ENCODE data around the gene USP38. TPM values are rescaled to one million over a fixed set of nuclear protein-coding genes. Genes with fewer than 3 reads are reported as not detected.

Gene USP38
- total and polyA plus RNA-seq, 2 donors (not counting 3 experiments of a cell fraction or from before 2014, with no cell fraction given), result 7.5 to 17.0 TPM

DNA sequence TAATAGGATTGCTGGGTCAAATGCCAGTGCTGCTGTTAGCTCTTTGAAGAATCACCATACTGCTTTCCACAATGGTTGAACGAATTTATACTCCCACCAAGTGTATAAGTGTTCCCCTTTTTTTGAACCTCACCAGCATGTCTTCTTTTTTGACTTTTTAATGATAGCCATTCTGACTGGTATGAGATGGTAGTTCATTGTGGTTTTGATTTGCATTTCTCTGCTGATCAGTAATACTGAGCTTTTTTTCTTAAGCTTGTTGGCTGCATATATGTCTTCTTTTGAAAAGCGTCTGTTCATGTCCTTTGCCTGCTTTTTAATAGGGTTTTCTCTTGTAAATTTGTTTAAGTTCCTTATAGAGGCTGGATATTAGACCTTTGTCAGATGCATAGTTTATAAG is 14.8 kb downstream of the USP38 start:
- Histone ChIP-seq H3K27ac (ENCODE audit: insufficient read depth, low read depth, low read length) (no peak overlapping the region), H3K36me3 (ENCODE audit: control insufficient read depth in 2 of 2, extremely low read depth in 1 of 2, insufficient read depth in 2 of 2, low read length in 2 of 2) (peaks cover 10 to 16% of the 10 kb centered on the region in 2 experiments), H2AFZ (ENCODE audit: low read depth, low read length) (no peak overlapping the region), H3K79me2 (ENCODE audit: control insufficient read depth, insufficient read depth, low read length) (peaks cover 2% of the 10 kb centered on the region), H3K4me3 (replicated peaks in 1 of 3; ENCODE audit: insufficient read depth in 1 of 3, low read depth in 1 of 3, low read length in 3 of 3) (no peak overlapping the region), H4K20me1 (replicated peaks; ENCODE audit: control insufficient read depth, extremely low read depth, insufficient read depth, low read length) (no peaks in the 10 kb centered on the region), H3K4me1 (ENCODE audit: control insufficient read depth, extremely low read depth, insufficient read depth, low read length) (no peaks in the 10 kb centered on the region), H3K27me3 (ENCODE audit: control insufficient read depth in 2 of 2, insufficient read depth in 2 of 2, low read length in 2 of 2) (no peaks in the 10 kb centered on the region), H3K9me1 (replicated peaks; ENCODE audit: control insufficient read depth, extremely low read depth, insufficient read depth, low read length) (no peaks in the 10 kb centered on the region), H3K9me3 (replicated peaks; ENCODE audit: control insufficient read depth, insufficient read depth, low read length) (no peaks in the 10 kb centered on the region), H3K9ac (replicated peaks; ENCODE audit: extremely low read depth, insufficient read depth, low read length) (no peak overlapping the region), H3K4me2 (ENCODE audit: insufficient read depth, low read length) (no peak overlapping the region)
- DNase-seq (ENCODE audit: low read depth, low spot score) (no peak), FAIRE-seq (no peak)
- dilution Hi-C loops (cut with MboI; ENCODE audit: extremely low pct_ligation_motif_present, low sequenced_read_pairs), result no loop called here
- BruUV-seq (replicated peaks), result no TSS peak
- no peak for TF ChIP-seq MAX (IDR thresholded peaks at IDR 0.05; ENCODE audit: insufficient read depth, insufficient read length)
- TF ChIP-seq JUN (IDR thresholded peaks at IDR 0.05; ENCODE audit: borderline replicate concordance, insufficient read depth, insufficient read length, low read depth), result no peak
- POLR2A ChIA-PET, result no interaction called here
- intact Hi-C loops (cut with micrococcal nuclease), result no loop called here
- CTCF ChIA-PET, result no interaction called here

DNA sequence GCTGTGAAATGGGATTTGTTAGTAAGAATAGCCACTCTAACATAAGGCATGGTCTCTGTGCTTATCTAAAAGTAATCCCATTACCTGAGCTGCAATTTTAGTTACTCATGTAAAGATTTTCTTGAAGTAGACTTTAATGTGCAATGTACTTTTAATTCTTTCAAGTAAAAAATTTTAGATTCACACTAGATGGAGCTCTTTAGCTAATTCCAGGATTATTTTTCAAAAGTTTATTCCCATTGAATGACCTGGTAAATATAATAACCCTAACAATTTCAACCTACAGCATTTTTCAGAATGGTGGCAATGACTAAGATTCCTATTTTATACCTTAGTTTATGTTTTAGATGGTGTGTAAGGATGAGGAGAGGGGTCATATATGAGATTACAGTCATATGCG is 18.1 kb downstream of the USP38 start:
- peaks cover 8 to 22% of the 10 kb centered on the region in 2 experiments for H3K36me3 ChIP-seq (ENCODE audit: control insufficient read depth in 2 of 2, extremely low read depth in 1 of 2, insufficient read depth in 2 of 2, low read length in 2 of 2)
- no peaks in the 10 kb centered on the region for H3K4me1 ChIP-seq (ENCODE audit: control insufficient read depth, extremely low read depth, insufficient read depth, low read length)
- dilution Hi-C loops (cut with MboI; ENCODE audit: extremely low pct_ligation_motif_present, low sequenced_read_pairs) (no loop called here), intact Hi-C loops (cut with micrococcal nuclease) (loop anchor here (1.0 to 5.0 kb wide), 3 partner anchors 134 to 329 kb away; partner anchors contain the start of gene GAB1)
- peak; percentile 46 for DNase-seq (ENCODE audit: low read depth, low spot score)
- H3K4me2 ChIP-seq (ENCODE audit: insufficient read depth, low read length), result no peak overlapping the region
- H3K27ac ChIP-seq (ENCODE audit: insufficient read depth, low read depth, low read length), result no peak overlapping the region
- H4K20me1 ChIP-seq (replicated peaks; ENCODE audit: control insufficient read depth, extremely low read depth, insufficient read depth, low read length), result no peaks in the 10 kb centered on the region
- no peak overlapping the region for H2AFZ ChIP-seq (ENCODE audit: low read depth, low read length)
- H3K79me2 ChIP-seq (ENCODE audit: control insufficient read depth, insufficient read depth, low read length), result peaks cover 2% of the 10 kb centered on the region
- no peaks in the 10 kb centered on the region for H3K9me3 ChIP-seq (replicated peaks; ENCODE audit: control insufficient read depth, insufficient read depth, low read length)
- ChIA-PET POLR2A (no interaction called here), CTCF (interaction anchor here (0.9 to 2.3 kb wide), 13 partner anchors 10 to 328 kb away, joined by 3 to 24 read pairs (median 4); partner anchors contain the start of genes GAB1 and SMARCA5)
- BruUV-seq (replicated peaks), result no TSS peak
- TF ChIP-seq MYC (IDR thresholded peaks at IDR 0.05; ENCODE audit: low read depth, low read length), result no peak
- no peaks in the 10 kb centered on the region for H3K27me3 ChIP-seq (ENCODE audit: control insufficient read depth in 2 of 2, insufficient read depth in 2 of 2, low read length in 2 of 2)
- no peaks in the 10 kb centered on the region for H3K9me1 ChIP-seq (replicated peaks; ENCODE audit: control insufficient read depth, extremely low read depth, insufficient read depth, low read length)
- no peak overlapping the region for H3K4me3 ChIP-seq (replicated peaks in 1 of 3; ENCODE audit: insufficient read depth in 1 of 3, low read depth in 1 of 3, low read length in 3 of 3)
- no peak for FAIRE-seq
- H3K9ac ChIP-seq (replicated peaks; ENCODE audit: extremely low read depth, insufficient read depth, low read length), result no peak overlapping the region
